IPS-20b (cell line): ENCODE results near the gene UGCG.

ENCODE experiments used
- H3K27ac ChIP-seq: one replicate; pipeline ENCODE4 v1.5.1; 2013; ENCODE audit warnings: low read length
- H3K27me3 ChIP-seq: 2 replicates; pipeline ENCODE4 v1.6.1; 2013; ENCODE audit warnings: mild to moderate bottlenecking, low read length, inconsistent platforms; ENCODE audit not compliant: insufficient read depth
- H3K36me3 ChIP-seq: 2 replicates; pipeline ENCODE4 v1.6.1; 2013; ENCODE audit warnings: low read depth, mild to moderate bottlenecking, inconsistent platforms, low read length, moderate library complexity; ENCODE audit not compliant: insufficient read depth
- H3K4me1 ChIP-seq: 2 replicates; pipeline ENCODE4 v1.6.1; 2013; ENCODE audit warnings: mild to moderate bottlenecking, control low read depth, inconsistent platforms, low read length, moderate library complexity; ENCODE audit not compliant: insufficient read depth
- H3K4me3 ChIP-seq: 2 replicates; pipeline ENCODE4 v1.5.1; 2013; ENCODE audit warnings: mild to moderate bottlenecking, low read length, inconsistent platforms
- H3K9ac ChIP-seq: 2 replicates; pipeline ENCODE4 v1.6.1; 2013; ENCODE audit warnings: low read depth, mild to moderate bottlenecking, inconsistent platforms, low read length, moderate library complexity
- H3K9me3 ChIP-seq: 2 replicates; pipeline ENCODE4 v1.6.1; 2013; ENCODE audit warnings: mild to moderate bottlenecking, low read depth, low read length, inconsistent platforms; ENCODE audit not compliant: insufficient read depth

UGCG gene

DNA sequence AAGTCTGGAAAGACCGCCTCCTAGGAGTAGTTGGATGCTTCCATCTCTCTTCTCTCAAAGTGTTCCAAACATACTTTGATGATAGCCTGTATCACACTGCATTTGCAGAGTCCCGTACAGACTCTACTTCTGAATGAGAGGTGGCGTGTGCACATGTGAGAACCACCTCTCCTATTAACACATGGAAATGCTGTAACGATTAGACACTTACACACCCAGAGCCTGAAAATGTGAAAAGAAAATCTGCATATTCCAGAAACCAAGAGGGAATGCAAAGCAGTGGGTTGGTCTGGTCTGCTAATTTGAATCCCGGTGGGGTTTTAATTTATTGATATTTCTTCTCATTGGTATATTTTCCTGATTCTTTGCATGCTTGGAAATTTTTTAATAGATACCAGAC lies 10.5 kb downstream of the UGCG start:
- H3K27ac ChIP-seq: no peak overlapping the region
- no peaks in the 10 kb centered on the region for H3K9me3 ChIP-seq
- H3K4me1 ChIP-seq: peaks cover 5% of the 10 kb centered on the region; the same call in 1 of the 2 replicates
- no peak overlapping the region for H3K4me3 ChIP-seq
- H3K36me3 ChIP-seq: no peaks in the 10 kb centered on the region
- no peaks in the 10 kb centered on the region for H3K27me3 ChIP-seq
- no peak overlapping the region for H3K9ac ChIP-seq

DNA sequence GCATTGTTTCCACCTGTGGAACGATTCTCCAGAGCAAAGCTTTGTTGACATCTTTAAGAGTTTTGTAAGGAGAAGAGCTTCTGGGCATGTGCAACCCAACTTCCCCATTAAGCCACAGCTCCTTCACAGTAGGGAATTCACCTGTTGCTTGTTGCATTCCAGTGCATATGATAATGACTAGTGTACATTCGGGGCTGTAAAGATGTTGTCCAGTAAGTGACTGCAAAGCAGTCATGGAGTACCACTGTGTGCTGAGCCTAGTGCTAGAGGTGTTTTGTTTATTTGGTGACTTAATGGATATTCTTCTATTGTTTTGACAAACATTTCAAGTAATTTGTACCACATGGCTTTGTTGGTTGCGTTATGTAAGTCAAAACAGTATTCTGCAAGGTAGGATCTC lies 12.8 kb downstream of the UGCG start:
- Histone ChIP-seq H3K9me3 (no peaks in the 10 kb centered on the region), H3K4me3 (no peak overlapping the region), H3K27ac (no peak overlapping the region), H3K9ac (no peak overlapping the region), H3K27me3 (no peaks in the 10 kb centered on the region), H3K4me1 (peaks cover 5% of the 10 kb centered on the region; the same call in 1 of the 2 replicates), H3K36me3 (no peaks in the 10 kb centered on the region)

DNA sequence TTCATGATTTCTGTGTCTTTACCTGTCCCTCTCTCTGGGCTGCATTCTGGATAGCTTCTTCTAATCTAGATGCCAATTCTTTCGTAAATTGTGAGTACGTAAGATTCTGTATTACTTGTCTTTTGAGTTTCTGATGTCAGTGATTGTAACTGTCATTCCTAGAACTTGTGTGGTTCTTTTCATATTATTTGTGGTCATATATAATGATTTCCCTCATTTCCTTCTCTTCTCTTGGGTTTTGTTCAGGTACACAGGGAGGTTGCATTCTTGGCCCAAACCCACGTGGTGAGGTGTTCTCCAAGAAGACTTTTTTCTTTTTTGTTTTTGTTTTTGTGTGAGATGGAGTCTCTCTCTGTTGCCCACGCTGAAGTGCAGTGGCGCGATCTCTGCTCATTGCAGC lies 13.8 kb downstream of the UGCG start:
- no peak overlapping the region for H3K27ac ChIP-seq
- H3K27me3 ChIP-seq: no peaks in the 10 kb centered on the region
- H3K4me1 ChIP-seq: peaks cover 5% of the 10 kb centered on the region; the same call in 1 of the 2 replicates

DNA sequence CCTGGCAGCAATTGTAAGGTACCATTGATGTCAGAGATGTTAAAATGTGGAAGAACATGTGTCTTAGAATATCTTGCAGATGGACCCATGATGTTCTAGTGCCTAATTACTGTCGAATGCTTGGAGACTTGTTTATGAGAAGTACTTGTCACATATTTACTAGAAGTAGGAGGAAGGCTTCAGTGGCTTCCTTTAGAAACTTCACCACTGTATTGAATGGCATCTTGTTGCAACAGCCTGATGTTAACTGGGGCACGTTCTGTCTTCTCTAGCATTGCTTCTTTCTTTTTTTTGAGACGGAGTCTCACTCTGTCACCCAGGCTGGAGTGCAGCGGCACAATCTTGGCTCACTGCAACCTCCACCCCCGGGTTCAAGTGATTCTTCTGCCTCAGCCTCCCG lies 16.5 kb downstream of the UGCG start:
- Histone ChIP-seq H3K9ac (no peak overlapping the region), H3K4me3 (no peak overlapping the region), H3K36me3 (peaks cover 17% of the 10 kb centered on the region), H3K4me1 (peaks cover 5% of the 10 kb centered on the region; the same call in 1 of the 2 replicates), H3K27me3 (no peaks in the 10 kb centered on the region), H3K27ac (no peak overlapping the region), H3K9me3 (no peaks in the 10 kb centered on the region)

More for the DNA sequence above, 13.8 kb downstream of the UGCG start:
- H3K9me3 ChIP-seq: no peaks in the 10 kb centered on the region
- H3K4me3 ChIP-seq: no peak overlapping the region
- H3K36me3 ChIP-seq: peaks cover 9% of the 10 kb centered on the region; the same call in 1 of the 2 replicates
- H3K9ac ChIP-seq: no peak overlapping the region

DNA sequence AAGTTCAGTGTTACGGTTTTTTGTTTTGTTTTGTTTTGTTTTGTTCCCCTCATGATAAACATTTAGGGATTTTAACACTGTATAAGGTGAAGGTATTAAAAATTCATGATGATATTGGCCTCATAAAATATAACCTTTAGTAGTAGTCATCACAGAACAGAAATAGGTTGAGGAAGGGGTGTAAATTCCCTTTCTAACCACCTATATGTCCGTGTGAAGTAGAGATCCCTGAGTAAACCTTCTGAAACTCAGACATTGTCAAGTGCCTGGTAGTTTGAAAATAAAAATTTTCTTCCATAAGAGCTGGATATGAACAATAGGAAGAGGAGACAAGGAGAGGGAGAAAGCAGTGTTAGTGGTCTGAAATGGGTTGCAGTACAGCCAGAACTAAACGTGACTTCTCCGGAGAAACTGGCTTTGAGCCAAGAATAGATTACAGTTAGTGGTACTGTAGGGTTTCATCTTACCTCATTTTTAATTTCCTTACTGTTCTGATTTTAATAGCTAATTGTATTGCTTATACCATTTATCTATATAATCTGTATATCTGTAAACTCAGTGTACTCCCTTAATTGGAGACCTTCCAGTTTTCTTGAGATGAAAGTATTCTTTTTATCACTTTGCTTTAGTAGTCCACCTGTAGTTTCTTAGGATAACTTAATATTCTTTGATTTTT lies 18.3 kb downstream of the UGCG start:
- Histone ChIP-seq H3K27ac (no peak overlapping the region), H3K27me3 (no peaks in the 10 kb centered on the region), H3K4me3 (no peak overlapping the region), H3K4me1 (no peaks in the 10 kb centered on the region), H3K9ac (no peak overlapping the region), H3K9me3 (no peaks in the 10 kb centered on the region), H3K36me3 (peaks cover 20% of the 10 kb centered on the region)

DNA sequence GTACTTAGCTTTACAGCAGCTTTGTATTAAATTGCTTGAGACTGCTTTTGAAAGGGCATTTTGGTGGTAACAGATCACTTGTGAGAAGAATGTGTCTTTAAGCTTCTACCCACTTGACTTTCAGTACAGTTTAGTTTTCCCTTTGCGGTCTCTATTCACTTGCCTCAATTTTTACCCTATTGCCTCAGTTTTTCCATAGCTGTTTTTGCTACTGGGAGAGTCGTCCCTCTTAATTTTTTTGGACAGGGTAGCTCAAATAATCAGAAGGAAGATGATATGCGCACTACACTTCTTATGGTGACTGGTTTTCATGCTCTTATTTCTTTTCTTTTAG lies 18.8 kb downstream of the UGCG start:
- no peak overlapping the region for H3K27ac ChIP-seq
- H3K9ac ChIP-seq: no peak overlapping the region
- H3K27me3 ChIP-seq: no peaks in the 10 kb centered on the region
- H3K4me3 ChIP-seq: no peak overlapping the region
- H3K4me1 ChIP-seq: no peaks in the 10 kb centered on the region
- no peaks in the 10 kb centered on the region for H3K9me3 ChIP-seq
- peaks cover 20% of the 10 kb centered on the region for H3K36me3 ChIP-seq

DNA sequence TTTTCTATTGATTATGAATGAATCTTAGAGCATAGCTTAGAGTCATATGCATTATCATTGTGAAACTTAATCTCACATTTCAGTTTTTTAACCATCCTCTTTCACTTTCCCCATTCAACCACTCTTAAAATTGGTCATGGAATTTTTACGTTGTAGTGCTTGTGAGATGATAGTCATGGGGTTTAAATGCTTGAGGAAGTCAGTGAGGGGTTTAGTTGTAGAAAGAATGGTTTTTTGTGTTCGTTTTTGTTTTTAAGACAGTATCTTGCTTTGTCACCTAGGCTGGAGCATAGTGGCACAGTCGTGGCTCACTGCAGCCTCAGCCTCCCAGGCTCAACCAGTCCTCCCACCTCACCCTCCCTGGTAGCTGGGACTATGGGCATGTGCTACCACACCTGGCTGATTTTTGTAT lies 19.6 kb downstream of the UGCG start:
- no peaks in the 10 kb centered on the region for H3K4me1 ChIP-seq
- H3K27ac ChIP-seq: no peak overlapping the region
- H3K27me3 ChIP-seq: no peaks in the 10 kb centered on the region
- H3K36me3 ChIP-seq: peaks cover 27% of the 10 kb centered on the region
- no peak overlapping the region for H3K9ac ChIP-seq
- no peak overlapping the region for H3K4me3 ChIP-seq
- H3K9me3 ChIP-seq: no peaks in the 10 kb centered on the region

DNA sequence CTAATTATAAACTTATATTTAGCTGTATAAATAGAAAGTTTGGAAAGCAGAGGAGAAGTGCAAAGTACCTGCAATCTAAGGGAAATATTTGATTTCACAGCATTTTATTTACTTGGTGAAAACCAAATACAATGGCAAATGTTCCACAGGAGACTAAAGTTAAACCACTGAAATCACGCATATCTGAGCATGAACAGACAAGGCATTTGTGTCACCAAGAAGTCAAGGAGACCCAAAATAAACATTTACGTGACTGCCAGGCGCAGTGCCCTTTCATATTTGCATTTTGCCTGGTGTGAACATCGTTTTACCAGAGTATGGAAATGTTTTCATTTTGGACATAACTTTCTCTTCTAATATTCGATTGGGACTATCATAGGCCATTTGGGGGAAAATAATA lies 20.6 kb downstream of the UGCG start:
- Histone ChIP-seq H3K4me3 (no peak overlapping the region), H3K27ac (no peak overlapping the region), H3K9me3 (no peaks in the 10 kb centered on the region), H3K27me3 (no peaks in the 10 kb centered on the region), H3K9ac (no peak overlapping the region), H3K4me1 (no peaks in the 10 kb centered on the region), H3K36me3 (peaks cover 27% of the 10 kb centered on the region)

DNA sequence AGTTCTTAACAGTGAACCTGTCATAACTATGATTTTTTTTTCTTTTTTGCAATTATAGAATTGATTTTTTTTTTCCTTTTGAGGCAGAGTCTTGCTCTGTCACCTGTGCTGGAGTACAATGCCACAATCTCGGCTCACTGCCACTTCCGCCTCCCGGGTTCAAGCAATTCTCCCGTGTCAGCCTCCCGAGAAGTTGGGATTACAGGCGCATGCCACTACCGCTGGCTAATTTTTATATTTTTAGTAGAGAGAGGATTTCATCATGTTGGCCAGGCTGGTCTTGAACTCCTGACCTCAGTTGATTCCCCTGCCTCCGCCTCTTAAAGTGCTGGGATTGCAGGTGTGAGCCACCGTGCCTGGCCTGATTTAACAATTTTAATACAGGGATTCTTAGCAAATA lies 21.4 kb downstream of the UGCG start:
- no peaks in the 10 kb centered on the region for H3K9me3 ChIP-seq
- no peak overlapping the region for H3K9ac ChIP-seq
- H3K36me3 ChIP-seq: peaks cover 27% of the 10 kb centered on the region
- H3K27me3 ChIP-seq: no peaks in the 10 kb centered on the region
- no peak overlapping the region for H3K4me3 ChIP-seq
- no peak overlapping the region for H3K27ac ChIP-seq
- H3K4me1 ChIP-seq: no peaks in the 10 kb centered on the region

DNA sequence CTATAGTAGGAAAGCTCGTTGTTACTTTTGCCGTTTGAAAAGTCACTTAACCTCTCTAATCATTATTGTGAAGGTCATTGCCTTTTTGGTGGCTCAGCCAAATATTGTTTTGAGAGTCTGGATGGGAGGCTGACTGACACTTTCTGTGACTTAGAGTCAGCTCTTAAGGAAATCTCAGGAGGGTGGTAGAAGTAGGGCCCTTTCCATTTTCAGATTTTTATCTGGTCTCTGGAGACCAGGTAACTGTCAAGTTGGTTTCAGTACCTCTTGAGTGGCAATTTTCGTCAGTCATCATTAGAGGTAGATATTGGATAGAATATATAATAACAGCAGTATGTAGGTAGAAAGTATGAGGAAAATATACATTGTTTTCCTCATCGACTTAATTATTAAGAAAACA lies 23.3 kb downstream of the UGCG start:
- Histone ChIP-seq H3K4me1 (no peaks in the 10 kb centered on the region), H3K9me3 (no peaks in the 10 kb centered on the region), H3K9ac (no peak overlapping the region), H3K27ac (no peak overlapping the region), H3K4me3 (no peak overlapping the region), H3K36me3 (peaks cover 24% of the 10 kb centered on the region), H3K27me3 (no peaks in the 10 kb centered on the region)

DNA sequence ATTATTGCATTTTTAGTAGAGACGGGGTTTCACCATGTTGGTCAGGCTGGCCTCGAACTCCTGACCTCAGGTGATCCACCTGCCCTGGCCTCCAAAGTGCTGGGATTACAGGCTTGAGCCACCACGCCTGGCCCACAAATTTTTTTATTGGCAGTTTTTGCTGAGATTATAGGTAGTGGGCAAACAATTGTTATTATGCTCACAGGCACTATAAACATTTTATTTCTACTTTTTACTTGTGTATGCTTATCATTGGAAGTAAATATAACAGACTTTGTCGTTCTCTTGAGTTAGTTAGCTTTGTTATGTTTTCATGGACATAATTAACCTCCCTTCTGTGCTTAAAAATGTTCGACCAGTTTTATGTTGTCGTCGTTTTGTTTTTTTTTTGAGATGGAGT lies 23.9 kb downstream of the UGCG start:
- H3K9me3 ChIP-seq: no peaks in the 10 kb centered on the region
- no peaks in the 10 kb centered on the region for H3K27me3 ChIP-seq
- H3K4me1 ChIP-seq: no peaks in the 10 kb centered on the region
- no peak overlapping the region for H3K9ac ChIP-seq
- peaks cover 24% of the 10 kb centered on the region for H3K36me3 ChIP-seq
- H3K4me3 ChIP-seq: no peak overlapping the region
- no peak overlapping the region for H3K27ac ChIP-seq

DNA sequence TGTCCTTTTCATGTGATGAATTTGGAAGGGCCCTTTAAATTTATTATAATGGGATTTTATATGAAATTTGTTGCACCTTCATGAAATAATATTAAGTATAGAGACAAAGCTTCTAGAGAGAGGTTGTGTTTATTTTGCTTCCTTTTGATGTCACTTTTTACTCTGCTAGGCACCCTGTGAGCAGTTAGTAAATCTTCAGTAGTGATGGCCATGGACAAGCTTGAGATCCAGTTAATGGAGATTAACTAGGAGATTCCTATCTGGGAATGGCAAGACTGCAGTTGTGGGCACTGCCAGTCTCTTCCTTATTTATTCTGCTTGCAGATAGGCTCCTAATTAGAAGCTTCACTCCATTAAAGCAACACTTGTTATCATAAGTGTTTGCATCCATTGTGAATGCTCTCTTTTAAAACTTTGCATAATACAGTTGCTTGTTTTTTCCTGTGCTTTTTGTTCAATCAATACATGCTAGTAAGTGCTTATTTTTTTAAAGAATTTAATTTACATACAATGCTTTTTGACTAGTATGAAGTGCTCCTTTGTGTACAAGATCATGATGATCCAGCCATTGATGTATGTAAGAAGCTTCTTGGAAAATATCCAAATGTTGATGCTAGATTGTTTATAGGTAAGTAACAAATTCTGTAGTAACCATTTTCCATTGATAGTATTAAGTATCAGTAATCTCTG lies 25.9 kb downstream of the UGCG start:
- Histone ChIP-seq H3K4me3 (no peak overlapping the region), H3K27ac (no peak overlapping the region), H3K4me1 (no peaks in the 10 kb centered on the region), H3K36me3 (peaks cover 28% of the 10 kb centered on the region), H3K9me3 (no peaks in the 10 kb centered on the region), H3K27me3 (no peaks in the 10 kb centered on the region), H3K9ac (no peak overlapping the region)
